GM12873 (cell line): ENCODE data around the gene PPP2CA.

Experiments used
- CTCF ChIP-seq: IDR thresholded peaks from 2 replicates; pipeline ENCODE4 v1.5.1; 2012; ENCODE audit warnings: low read depth, mild to moderate bottlenecking, moderate library complexity, low read length, control low read depth; ENCODE audit not compliant: insufficient read depth; ENCODE audit errors: missing control alignments

The PPP2CA gene

GRCh38 chr5:134258896-134259295 lies 33.0 kb upstream of the PPP2CA start:
- TF ChIP-seq CTCF = no peak

GRCh38 chr5:134257176-134257575 lies 31.3 kb upstream of the PPP2CA start:
- TF ChIP-seq CTCF = no peak

- no peak for TF ChIP-seq CTCF
Measured at GRCh38 chr5:134255418-134256150, 29.7 kb upstream of the PPP2CA start.

- no peak for TF ChIP-seq CTCF
Measured at GRCh38 chr5:134252671-134253070, 26.8 kb upstream of the PPP2CA start.

- no peak for TF ChIP-seq CTCF
Measured at GRCh38 chr5:134250949-134251348, 25.1 kb upstream of the PPP2CA start.

- no peak for TF ChIP-seq CTCF
Measured at GRCh38 chr5:134249469-134250379, 23.9 kb upstream of the PPP2CA start.

- no peak for TF ChIP-seq CTCF
Measured at GRCh38 chr5:134248256-134248655, 22.4 kb upstream of the PPP2CA start.
